MG63 (cell line): ENCODE data around the gene MXD1. TPM values are rescaled to one million over a fixed set of nuclear protein-coding genes. Genes with fewer than 3 reads are reported as not detected.

ENCODE experiments used
- DNase-seq: peaks from one replicate; pipeline ENCODE4 v3.0.0-alpha.2; 2020
- H3K27me3 ChIP-seq: fragments of 250-450 bp; sonication (Bioruptor Pico); 2 replicates; pipeline ENCODE4 v1.5.1; 2020; ENCODE audit warnings: mild to moderate bottlenecking, moderate library complexity
- H3K36me3 ChIP-seq: fragments of 250-450 bp; sonication (Bioruptor Pico); 2 replicates; pipeline ENCODE4 v1.5.1; 2020; ENCODE audit warnings: mild to moderate bottlenecking, moderate library complexity
- H3K4me3 ChIP-seq: fragments of 250-450 bp; sonication (Bioruptor Pico); 2 replicates; pipeline ENCODE4 v1.5.1; 2020; ENCODE audit warnings: mild to moderate bottlenecking, moderate library complexity
- H3K9me3 ChIP-seq: fragments of 250-450 bp; sonication (Bioruptor Pico); 2 replicates; pipeline ENCODE4 v1.5.1; 2020; ENCODE audit warnings: mild to moderate bottlenecking, moderate library complexity
- total RNA-seq: library from RNA; depleted of rRNA; stranded (reverse); fragments of >200 nt; shearing (Covaris generic); gene quantifications from 2 replicates; pipeline ENCODE4 v1.2.3, GENCODE V29; 2014; ENCODE audit warnings: low replicate concordance

The MXD1 gene
- total RNA-seq, 1 experiment from 2014 or later = 2.5 TPM

- H3K9me3 ChIP-seq = no peaks in the 10 kb centered on the region
- no peak overlapping the region for H3K4me3 ChIP-seq
- no peaks in the 10 kb centered on the region for H3K27me3 ChIP-seq
- DNase-seq = no peak
- peaks cover 6% of the 10 kb centered on the region; the same call in 1 of the 2 replicates for H3K36me3 ChIP-seq
These were observed 12.1 kb downstream of the MXD1 start for GRCh38 chr2:69926849-69927515.

GRCh38 chr2:69931832-69932595 is 17.1 kb downstream of the MXD1 start:
- no peaks in the 10 kb centered on the region for H3K9me3 ChIP-seq
- no peak for DNase-seq
- H3K4me3 ChIP-seq = no peak overlapping the region
- no peaks in the 10 kb centered on the region for H3K27me3 ChIP-seq
- H3K36me3 ChIP-seq = peaks cover 18% of the 10 kb centered on the region

DNA sequence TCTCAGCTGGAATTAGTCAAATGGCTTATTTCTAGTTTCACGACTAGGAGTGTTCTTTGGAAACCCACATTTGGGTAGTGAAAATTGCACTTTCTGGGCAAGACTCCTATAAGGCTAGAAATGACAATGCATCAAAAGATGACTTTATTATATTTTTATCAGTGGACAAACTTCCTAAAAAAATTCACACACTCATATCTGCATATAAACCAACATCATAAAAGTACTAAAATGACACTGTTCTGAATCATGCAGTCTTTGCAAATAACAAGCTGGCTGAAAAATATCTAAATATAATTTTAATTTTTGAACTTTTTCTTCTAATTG is 17.6 kb downstream of the MXD1 start:
- Histone ChIP-seq H3K27me3 (no peaks in the 10 kb centered on the region), H3K36me3 (peaks cover 15% of the 10 kb centered on the region), H3K9me3 (no peaks in the 10 kb centered on the region), H3K4me3 (no peak overlapping the region)
- DNase-seq = no peak

DNA sequence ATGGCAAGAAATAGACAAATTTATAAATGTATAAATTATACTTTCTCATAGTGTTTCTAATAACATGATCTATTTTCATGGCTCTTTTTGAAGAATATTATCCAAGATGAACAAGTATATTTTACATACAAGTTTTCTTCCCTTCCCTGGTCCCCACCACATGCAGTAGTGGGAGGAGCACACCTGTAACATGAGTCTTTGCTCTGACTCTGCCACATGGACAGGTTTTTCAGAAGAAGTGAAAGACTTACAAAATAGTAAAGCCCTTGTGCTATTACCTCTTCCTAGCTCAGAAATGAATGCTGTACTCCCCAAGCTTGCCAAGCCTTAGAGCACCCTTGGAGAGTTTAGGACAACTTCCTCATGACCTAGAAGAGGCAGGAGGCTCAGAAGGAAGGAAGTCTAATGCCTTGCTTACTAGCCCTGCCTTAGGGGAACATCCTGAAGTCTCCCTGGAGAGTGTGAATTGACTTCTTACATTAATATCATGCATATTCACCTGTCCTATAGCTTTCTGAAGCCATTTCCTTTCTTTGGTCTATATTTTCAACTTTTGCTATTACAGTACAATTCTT is 18.4 kb downstream of the MXD1 start:
- H3K9me3 ChIP-seq = no peaks in the 10 kb centered on the region
- H3K4me3 ChIP-seq = no peak overlapping the region
- peaks cover 17% of the 10 kb centered on the region for H3K36me3 ChIP-seq
- no peak for DNase-seq
- H3K27me3 ChIP-seq = no peaks in the 10 kb centered on the region

DNA sequence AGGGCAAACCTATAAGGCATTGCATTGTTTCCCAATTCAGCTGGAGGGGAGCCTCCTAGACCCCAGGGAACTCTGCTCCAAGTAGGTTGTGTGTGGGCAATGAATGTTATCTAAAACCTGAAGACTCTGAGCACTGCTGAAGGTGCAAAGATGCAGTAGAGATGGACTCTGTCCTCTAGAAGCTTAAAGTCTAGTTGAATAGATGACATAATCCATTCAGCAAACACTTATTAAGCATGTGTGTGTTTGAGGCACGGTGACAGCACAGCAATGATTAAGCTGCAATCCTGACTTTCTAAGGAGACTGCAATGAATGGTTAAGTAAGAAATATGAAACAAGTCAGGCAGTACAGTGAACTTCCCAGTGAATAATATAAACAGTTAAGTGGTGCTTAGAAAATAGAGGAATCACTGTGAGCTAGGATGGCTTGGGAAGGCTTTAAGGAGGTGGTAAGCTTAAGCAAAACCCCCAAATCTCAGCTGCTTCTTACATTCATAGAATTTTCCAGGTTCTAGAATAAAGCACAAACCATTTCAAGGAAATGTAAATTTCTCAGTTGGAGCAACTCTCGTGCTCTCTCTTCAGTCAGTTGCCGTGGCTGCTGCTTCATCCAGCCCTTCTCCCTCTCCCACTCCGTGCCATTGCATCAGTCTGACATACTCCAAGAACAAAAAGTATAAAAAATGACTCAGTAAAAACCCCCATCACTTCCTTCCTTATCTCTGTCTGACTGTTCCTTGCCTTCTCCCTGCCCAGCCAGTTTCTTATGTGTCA is 19.1 kb downstream of the MXD1 start:
- Histone ChIP-seq H3K27me3 (no peaks in the 10 kb centered on the region), H3K36me3 (peaks cover 24% of the 10 kb centered on the region), H3K9me3 (no peaks in the 10 kb centered on the region), H3K4me3 (no peak overlapping the region)
- peak; percentile 53 for DNase-seq

DNA sequence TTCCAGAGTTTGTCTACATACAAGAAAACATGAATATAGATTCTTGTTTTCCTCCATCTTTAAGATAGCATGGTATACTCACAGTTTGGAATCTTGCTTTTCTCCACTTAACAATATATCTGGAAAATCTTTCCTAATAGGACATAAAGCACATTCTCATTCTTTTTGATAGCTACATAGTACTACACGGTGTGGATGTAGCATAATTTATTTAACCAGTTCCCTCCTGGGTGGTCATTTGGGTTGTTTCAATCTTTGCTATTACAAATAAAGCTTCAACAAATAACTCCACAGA is 19.7 kb downstream of the MXD1 start:
- Histone ChIP-seq H3K36me3 (peaks cover 30% of the 10 kb centered on the region), H3K27me3 (no peaks in the 10 kb centered on the region), H3K4me3 (no peak overlapping the region), H3K9me3 (no peaks in the 10 kb centered on the region)
- no peak for DNase-seq

DNA sequence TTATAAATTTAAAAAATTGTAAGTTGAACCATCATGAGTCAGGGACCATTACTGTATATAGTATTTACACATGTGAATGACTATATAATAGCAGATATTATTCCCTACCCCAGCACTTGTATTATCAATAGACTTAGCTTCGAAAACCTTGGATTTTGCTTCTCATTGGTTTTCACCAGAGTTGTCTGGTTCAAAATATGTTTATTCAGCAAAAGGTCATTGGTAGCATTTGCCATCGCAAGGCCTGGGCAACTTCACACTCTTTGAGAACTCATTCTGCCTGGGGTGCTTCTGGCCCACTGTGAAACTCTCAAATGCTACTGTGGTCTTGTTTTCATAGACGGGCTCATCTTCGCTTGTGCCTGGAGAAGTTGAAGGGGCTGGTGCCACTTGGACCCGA is 20.1 kb downstream of the MXD1 start:
- no peak overlapping the region for H3K4me3 ChIP-seq
- no peak for DNase-seq
- no peaks in the 10 kb centered on the region for H3K9me3 ChIP-seq
- H3K27me3 ChIP-seq = no peaks in the 10 kb centered on the region
- peaks cover 32% of the 10 kb centered on the region for H3K36me3 ChIP-seq

DNA sequence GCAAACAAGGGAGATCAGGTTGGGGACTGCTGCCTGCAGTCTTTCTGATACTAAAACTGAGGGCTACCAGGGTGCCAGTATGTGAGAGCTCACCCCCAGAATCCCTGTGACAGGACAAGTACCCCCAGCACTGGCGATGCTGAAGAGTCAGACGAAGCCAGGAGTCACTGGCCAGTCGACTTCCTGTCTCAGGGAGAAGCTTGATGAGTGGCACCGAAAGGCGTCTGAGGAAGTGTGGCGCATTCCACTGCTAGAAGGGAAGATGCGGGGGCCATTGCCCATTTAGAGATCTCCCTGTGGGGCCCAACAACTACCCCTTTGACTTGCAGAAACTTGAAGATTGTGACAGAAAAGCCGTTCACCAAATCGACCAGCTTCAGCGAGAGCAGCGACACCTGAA is 22.0 kb downstream of the MXD1 start:
- DNase-seq = no peak
- peaks cover 36% of the 10 kb centered on the region for H3K36me3 ChIP-seq
- no peaks in the 10 kb centered on the region for H3K9me3 ChIP-seq
- H3K4me3 ChIP-seq = no peak overlapping the region
- H3K27me3 ChIP-seq = no peaks in the 10 kb centered on the region

DNA sequence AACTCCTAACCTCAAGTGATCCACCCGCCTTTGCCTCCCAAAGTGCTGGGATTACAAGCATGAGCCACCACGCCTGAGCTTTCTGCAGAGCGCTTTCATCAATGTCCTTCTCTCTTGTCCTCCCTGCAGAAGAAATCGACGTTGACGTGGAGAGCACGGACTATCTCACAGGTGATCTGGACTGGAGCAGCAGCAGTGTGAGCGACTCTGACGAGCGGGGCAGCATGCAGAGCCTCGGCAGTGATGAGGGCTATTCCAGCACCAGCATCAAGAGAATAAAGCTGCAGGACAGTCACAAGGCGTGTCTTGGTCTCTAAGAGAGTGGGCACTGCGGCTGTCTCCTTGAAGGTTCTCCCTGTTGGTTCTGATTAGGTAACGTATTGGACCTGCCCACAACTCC is 23.1 kb downstream of the MXD1 start:
- Histone ChIP-seq H3K36me3 (peaks cover 39% of the 10 kb centered on the region), H3K9me3 (no peaks in the 10 kb centered on the region), H3K27me3 (no peaks in the 10 kb centered on the region), H3K4me3 (no peak overlapping the region)
- no peak for DNase-seq

- DNase-seq = no peak
- Histone ChIP-seq H3K4me3 (no peak overlapping the region), H3K36me3 (peaks cover 44% of the 10 kb centered on the region), H3K27me3 (no peaks in the 10 kb centered on the region), H3K9me3 (no peaks in the 10 kb centered on the region)
These were observed 24.8 kb downstream of the MXD1 start for GRCh38 chr2:69939722-69940121.

DNA sequence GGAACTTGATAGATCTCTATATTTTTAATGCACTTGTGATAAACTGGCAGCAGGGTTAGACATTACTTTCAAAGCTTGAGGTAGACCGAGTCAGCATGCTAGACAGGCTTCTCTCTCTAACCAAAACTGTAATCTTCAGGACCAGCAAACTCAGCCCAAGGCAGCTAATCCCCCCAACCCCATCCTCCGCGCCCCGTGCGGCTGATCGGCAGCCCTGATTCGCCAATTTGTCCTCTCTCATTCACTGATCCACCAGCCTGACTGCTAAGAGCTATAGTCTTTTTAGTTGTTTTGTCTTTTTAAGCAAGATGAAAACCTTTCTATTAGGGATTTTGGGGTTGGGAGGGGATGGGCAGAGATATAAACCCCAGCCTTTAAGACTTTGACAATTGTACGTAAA is 25.8 kb downstream of the MXD1 start:
- no peaks in the 10 kb centered on the region for H3K9me3 ChIP-seq
- H3K36me3 ChIP-seq = peaks cover 37% of the 10 kb centered on the region
- no peak overlapping the region for H3K4me3 ChIP-seq
- DNase-seq = no peak
- H3K27me3 ChIP-seq = no peaks in the 10 kb centered on the region

DNA sequence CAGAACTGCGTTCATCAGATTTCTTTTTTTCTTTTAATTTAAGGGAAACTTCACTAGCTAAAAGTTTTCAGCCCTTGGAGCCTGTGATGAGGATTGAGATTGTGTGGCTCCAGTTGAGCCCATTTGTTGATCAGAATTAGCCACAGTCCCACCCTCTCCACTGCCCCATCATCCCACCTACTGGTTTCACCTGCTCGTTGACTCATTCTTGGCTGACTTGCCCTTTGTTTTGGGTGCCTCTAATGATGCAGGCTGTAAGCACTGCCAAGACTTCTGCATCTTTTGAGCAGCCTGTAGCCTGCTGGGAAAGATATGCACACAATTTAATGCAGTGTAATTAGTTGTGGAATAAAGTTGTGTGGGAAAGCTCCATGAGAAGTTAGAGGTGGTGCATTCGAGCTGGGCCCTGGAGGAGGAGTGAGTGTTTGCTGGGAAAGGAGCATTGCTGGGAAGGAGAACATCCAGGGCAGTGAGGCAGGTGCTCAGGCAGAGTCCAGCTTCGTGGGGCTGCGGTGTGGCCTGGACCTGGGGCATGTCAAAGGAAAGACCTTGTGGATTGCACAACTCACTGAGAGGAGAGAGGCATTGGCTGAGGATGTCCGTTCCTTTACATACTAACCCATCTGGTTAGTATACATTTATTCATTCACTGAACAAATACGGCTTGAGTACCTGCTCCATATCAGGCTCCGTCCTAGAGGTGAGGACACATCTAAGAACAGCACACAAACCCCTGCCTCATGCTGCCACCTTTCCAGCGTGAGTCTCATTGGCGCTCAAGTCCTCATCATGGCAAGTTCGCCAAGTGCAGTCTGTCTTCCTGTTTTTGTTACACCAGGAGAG is 28.3 kb downstream of the MXD1 start:
- peaks cover 28% of the 10 kb centered on the region for H3K36me3 ChIP-seq
- no peak overlapping the region for H3K4me3 ChIP-seq
- H3K27me3 ChIP-seq = no peaks in the 10 kb centered on the region
- no peaks in the 10 kb centered on the region for H3K9me3 ChIP-seq
- no peak for DNase-seq

- Histone ChIP-seq H3K4me3 (no peak overlapping the region), H3K9me3 (no peaks in the 10 kb centered on the region), H3K36me3 (peaks cover 21% of the 10 kb centered on the region), H3K27me3 (no peaks in the 10 kb centered on the region)
- DNase-seq = no peak
These were observed 29.1 kb downstream of the MXD1 start for GRCh38 chr2:69943843-69944525.

- Histone ChIP-seq H3K36me3 (peaks cover 13% of the 10 kb centered on the region), H3K9me3 (no peaks in the 10 kb centered on the region), H3K27me3 (no peaks in the 10 kb centered on the region), H3K4me3 (no peak overlapping the region)
- no peak for DNase-seq
These were observed 29.8 kb downstream of the MXD1 start for GRCh38 chr2:69944756-69945155.

DNA sequence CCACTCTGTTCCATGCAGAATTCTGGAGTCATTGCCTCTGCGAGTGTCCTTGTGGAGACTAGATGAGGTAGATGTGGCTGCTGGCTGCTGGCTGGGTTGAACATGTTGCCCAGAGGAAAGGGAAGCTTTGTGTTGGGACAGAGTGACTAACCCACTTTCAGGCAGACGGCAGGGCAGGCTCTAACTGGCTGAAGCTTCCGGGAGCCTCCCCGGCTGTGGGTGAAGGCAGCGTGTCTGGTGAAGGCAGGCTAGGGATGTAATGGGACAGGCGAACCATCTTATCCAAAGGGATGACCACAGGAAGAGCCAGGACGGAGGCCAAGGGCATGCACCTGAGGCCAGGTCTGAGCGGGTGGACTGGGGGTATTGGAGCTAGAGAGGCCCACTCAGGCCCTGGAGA is 30.5 kb downstream of the MXD1 start:
- DNase-seq = no peak
- H3K27me3 ChIP-seq = no peaks in the 10 kb centered on the region
- H3K4me3 ChIP-seq = no peak overlapping the region
- peaks cover 9% of the 10 kb centered on the region for H3K36me3 ChIP-seq
- no peaks in the 10 kb centered on the region for H3K9me3 ChIP-seq

GRCh38 chr2:69945941-69946340 is 31.0 kb downstream of the MXD1 start:
- DNase-seq = no peak
- H3K27me3 ChIP-seq = no peaks in the 10 kb centered on the region
- peaks cover 8% of the 10 kb centered on the region for H3K36me3 ChIP-seq
- H3K4me3 ChIP-seq = no peak overlapping the region
- no peaks in the 10 kb centered on the region for H3K9me3 ChIP-seq
